ENCODE results near the gene POGZ.

The POGZ gene

DNA sequence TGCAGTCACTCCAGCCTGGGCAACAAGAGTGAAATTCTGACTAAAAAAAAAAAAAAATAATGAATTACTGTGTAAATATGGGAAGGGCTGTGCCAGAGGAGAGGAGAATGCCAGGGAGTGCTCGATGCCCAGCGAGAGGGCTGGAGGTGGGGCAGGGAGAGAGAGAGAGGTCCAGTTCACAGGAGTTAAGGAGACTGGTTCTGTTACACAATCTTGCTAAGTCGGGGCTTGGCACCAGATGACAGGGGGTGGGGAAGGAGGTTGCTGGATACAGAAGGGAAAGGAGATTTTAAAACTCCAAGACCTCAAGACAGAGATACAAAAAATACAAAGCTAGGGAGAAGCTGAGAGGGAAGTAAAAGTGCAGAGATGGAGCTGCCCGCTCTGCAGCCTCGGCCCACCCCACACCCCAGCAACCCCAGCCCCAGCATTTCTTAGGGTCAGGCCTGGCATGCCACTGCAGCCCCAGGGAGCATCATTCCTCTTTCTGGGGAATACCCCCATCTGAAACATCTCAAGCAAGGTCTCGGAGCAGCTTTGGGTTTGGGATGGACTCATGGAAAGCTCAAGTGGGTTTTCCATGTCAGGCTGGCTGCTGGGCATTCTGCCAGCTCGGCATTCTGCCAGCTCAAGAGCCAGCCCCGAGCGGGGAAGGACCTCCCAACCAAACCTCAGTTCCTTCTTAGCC is 87.8 kb downstream of the POGZ start:
- DNase-seq, result peak; percentile 99

DNA sequence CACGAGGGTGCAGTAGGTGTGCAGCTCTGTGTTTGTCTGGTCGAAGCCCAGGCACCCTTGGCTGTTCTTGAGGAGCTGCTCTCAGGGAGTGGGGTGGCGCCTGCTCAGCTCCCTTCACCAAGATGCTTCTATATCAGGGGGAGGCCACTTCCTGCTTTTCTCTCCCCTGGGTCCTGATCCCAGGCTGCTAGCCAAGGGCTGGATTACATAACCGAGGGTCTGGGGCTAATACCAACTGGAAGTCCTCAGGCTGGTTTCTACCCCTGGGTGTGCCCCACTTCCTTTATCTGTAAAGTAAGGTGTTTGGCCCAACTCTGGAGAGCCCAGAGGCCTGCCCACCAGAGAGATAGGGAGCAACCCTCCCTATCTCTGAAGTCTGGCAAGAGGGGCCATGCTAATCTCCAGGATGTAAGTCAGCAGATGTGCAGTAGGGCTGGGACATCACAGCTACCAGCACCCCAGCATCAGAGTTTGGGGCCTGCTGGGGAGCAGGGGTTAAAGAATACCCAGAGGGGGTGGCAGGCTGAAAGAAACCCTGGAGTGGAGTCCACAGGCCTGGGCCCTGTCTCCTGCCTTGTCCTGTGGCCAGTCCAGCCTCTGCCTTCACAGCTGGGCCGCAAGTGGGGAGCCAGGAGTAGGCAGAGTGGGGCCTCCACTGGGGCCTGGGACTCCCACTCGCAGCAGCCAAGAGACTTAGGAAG is 88.9 kb downstream of the POGZ start:
- DNase-seq, result no peak

DNA sequence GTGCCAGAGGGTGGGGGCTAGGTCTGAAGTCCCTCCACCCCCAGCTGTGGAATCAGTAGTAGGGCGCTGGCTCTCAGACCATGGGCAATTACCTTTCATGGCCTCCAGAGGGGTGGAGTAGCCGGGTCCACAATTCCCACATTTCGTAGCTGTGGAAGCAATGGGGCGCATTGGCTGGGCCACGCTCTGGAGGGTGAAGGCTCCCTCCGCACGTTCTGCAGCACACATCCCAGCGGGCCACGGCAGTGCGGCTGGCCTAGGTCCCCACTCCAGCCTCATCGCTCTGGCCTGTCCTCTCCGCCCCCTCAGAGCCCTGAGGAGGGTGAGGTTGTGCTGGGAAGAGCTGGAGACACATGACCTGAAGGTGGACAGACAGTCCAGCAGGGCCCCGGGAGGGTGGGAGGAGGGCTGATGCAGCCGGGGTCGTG is 89.7 kb downstream of the POGZ start:
- no peak for DNase-seq

DNA sequence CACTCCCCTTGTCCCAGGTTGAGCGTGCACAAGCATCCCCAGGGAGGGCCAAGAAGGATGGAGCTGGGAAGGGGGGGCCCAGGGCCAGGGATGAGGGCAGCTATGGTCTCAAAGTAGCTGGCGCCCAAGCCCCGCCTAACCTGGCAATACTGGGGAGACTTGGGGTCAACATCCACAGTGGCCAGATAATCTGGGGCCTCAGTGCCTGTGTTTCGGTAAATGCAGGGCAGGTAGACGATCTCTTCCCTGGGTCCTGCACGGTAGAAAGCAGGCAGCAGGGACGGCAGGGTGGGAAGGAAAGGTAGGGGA is 90.0 kb downstream of the POGZ start:
- no peak for DNase-seq

DNA sequence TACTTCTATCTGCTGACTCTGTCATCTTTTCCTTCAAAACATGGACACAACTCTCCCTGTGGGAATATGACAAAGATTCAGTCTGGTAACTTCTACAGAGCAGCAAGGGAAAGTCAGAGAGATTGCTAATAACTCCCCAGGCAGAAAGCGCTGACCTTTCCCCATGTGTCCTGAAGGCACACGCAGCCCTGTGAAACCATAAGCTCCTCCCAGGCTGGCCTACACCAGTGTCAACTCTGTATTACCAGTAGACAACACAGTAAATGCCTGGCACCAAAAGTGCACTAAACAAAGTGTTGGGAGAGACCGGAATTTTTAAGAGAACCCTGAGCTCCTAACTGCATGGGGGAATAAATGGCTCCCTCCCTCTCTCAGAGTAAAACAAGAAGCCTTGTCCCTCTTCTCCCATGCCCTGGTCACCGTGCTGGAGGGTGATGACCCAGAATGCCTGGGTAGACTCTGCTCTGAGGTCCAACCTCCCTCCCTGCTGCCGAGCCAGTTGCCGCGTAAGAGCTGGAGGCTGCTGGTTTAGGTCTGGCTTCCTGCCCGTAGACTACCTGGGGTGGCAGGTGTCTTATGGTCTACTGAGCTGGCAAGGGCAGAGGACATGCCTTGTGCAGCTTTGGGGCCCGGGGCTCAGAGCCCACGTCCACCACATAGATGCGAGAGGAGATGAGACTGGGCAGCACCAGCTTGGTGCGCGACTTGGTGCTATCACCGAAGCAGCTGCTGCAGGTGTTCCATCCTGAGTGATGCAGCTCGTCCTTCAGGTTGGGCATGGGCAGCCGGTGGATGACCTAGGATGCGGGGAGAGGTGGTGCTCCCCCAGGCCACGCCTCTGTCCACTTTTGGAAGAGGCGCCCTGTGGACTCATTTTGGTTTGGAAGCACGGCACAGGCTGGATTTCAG is 90.6 kb downstream of the POGZ start:
- peak; percentile 86 for DNase-seq

DNA sequence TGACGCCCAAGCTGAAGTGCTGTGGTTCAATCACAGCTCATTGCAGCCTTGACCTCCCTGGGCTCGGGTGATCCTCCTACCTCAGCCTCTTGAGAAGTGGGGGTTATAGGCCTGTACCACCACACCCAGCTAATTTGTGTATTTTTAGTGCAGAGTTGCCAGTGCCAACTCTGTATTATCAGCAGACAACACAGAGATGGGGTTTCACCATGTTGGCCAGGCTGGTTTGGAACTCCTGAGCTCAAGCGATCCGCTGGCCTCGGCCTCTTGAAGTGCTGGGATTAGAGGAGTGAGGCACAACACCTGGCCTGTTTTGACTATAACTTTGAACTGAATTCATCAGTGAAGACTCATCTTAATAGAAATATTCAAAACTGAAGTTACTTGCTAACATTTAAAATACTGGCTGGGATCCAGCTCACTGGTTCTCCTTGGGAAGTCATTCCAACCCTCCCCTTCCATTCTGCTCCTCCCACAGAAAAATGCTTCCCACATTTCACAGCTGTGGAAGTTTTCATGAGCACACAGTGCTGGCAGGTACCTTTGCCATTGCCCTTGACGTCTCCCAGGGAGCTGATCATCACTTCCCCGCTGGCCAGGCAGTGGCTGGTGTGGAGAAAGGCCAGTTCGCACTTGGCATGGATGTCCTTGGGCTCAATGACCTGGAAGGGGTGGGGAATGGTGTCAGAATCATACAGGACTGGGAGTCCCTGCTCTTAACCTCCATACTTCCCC is 91.5 kb downstream of the POGZ start:
- DNase-seq, result no peak

DNA sequence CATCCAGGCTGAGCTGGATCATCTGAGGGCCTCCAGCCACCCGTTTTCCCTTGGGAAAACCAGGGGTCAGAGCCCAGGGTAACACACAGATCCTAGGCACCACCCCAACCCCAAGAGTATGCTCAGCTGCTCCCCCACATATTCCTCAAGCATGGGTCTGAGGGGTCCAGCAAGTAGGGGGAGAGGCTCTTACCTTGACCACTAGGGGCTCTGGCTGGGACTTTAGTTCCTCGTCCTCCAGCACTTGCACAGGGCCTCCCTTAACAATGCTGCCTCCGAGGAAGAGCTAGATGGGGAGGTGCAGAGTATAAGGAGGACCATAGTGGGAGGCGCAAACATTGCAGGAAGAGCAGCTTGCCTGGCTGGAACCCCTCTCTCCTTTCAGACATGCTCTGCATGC is 94.3 kb downstream of the POGZ start:
- DNase-seq, result no peak

DNA sequence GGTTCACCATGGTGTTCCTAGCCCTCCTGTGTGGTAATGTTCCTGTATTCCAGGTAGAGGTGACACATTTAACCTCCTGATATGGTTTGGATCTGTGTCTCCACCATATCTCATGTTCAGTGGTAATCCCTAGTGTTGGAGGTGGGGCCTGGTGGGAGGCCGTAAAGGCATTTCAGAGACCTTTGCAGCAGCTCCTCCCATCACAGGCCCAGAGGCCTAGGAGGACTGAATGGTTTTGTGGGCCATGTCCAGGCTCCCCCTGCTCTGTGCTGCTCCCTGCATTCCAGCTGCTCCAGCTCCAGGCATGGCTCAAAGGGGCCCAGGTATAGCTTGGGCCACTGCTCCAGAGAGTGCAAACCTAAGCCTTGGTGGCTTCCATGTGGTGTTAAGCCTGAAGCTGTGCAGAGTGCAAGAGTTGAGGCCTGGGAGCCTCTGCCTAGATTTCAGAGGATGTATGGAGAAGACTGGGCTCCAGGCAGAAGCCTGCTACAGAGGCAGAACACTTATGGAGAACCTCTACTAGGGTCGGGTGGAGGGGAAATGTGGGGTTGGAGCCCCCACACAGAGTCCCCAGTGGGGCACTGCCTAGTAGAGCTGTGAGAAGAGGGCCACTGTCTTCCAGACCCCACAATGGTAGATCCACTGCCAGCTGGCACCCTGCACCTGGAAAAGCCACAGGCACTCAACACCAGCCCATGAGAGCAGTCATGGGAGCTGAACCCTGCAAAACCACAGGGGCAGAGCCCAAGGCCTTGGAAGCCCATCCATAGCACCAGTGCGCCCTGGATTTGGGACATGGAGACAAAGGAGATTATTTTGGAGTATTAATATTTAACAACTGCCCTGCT is 96.8 kb downstream of the POGZ start:
- no peak for DNase-seq

DNA sequence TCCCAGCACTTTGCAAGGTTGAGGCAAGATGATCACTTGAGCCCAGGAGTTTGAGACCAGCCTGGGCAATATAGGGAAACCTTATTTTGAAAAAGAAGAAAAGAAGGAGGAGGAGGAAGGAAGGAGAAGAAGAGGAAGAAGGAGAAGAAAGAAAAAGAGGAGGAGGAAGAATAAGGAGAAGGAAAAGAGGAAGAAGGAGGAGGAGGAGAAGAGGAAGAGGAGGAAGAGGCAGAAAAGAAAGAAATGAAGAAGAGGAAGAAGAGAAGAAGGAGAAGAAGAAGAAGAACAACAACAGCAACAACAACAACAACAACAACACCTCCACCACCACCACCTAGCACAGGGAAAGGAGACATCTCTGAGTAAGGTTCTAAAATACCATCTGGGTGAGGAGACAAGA is 97.4 kb downstream of the POGZ start:
- DNase-seq, result no peak

DNA sequence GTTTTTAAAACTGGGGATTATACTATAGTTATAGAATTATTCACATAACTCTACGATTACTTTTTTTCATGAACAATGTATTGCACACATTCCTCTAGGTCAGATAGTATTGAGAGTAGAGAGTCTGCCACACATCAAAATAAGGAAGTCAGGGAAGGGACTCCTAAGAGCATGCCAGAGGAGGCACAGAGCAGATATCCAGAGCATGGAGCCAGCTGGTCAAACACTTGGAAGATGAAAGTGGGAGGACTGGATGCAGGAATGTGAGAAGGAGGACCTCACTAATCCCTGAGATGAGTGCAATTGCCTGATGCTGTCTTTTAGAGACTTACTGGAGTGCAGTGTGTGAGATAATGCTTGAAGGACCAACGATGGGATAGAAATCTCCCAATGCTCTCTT is 102.6 kb downstream of the POGZ start:
- DNase-seq, result no peak

Measured in NCI-H345 (cell line).